HUES6 (cell line): ENCODE measurements around the gene CBX4.

Experiments
- H3K27ac ChIP-seq: 2 replicates; pipeline ENCODE4 v1.7.0; 2013; ENCODE audit warnings: low read depth, mild to moderate bottlenecking, low read length, inconsistent platforms
- H3K27me3 ChIP-seq: 2 replicates; pipeline ENCODE4 v1.6.1; 2013; ENCODE audit warnings: low read length; ENCODE audit not compliant: control insufficient read depth, insufficient read depth
- H3K36me3 ChIP-seq: 2 replicates; pipeline ENCODE4 v1.6.1; 2013; ENCODE audit warnings: low read length; ENCODE audit not compliant: control insufficient read depth, insufficient read depth
- H3K4me1 ChIP-seq: 2 replicates; pipeline ENCODE4 v1.6.1; 2013; ENCODE audit warnings: low read length; ENCODE audit not compliant: control insufficient read depth, insufficient read depth
- H3K4me3 ChIP-seq: 2 replicates; pipeline ENCODE4 v1.5.1; 2013; ENCODE audit warnings: low read depth, low read length
- H3K9ac ChIP-seq: one replicate; pipeline ENCODE4 v1.6.1; 2013; ENCODE audit warnings: mild to moderate bottlenecking, low read length
- H3K9me3 ChIP-seq: 2 replicates; pipeline ENCODE4 v1.6.1; 2013; ENCODE audit warnings: low read depth, low read length; ENCODE audit not compliant: control insufficient read depth, insufficient read depth

Gene CBX4

DNA sequence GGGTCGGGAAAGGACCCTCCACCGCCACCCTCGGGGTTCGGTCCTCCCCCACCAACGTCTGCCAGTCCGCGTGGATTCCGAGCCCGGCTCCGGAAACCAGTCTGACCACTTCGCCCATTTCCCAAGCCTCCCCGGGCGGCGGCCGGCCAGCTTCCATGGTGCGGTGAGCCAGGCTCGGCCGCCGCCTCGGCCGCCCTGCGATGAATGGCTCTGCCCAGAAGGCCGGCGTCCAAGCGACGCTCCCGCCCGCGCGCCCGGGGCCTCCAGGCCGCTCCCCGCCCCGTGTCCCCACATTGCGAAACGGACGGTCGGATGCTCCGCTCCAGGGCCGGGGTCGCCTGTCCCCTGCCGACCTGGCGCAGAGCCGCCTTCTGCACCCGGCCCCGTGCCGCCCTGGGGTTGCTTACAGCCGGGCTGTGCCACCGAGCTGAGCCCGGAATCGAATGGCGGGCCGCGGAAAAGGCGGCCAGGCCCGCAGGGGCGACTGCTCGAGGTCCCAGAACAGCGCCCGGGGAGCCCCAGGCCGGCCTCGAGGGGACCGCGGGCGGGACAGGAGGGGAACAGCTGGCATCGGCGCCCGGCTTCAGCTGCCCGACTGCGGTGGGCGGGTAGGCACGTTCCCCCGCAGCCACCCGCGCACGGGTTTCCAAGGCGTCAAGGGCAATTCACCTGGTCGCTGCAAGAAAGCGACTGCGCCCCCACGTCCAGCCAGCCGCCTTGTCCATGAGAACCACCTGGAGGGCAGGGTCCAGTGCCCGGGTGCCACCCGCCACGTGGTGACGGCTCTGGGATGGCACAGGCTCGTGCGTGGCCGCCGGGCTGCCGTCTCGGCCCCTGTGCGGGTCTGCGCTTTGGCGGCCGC, 24.0 kb downstream of the CBX4 start:
- Histone ChIP-seq H3K4me1 (peaks cover 24% of the 10 kb centered on the region), H3K27me3 (peaks cover 95% of the 10 kb centered on the region), H3K9ac (no peak overlapping the region), H3K9me3 (no peaks in the 10 kb centered on the region), H3K27ac (no peak overlapping the region), H3K36me3 (no peaks in the 10 kb centered on the region), H3K4me3 (peak overlapping the region; percentile 42)

DNA sequence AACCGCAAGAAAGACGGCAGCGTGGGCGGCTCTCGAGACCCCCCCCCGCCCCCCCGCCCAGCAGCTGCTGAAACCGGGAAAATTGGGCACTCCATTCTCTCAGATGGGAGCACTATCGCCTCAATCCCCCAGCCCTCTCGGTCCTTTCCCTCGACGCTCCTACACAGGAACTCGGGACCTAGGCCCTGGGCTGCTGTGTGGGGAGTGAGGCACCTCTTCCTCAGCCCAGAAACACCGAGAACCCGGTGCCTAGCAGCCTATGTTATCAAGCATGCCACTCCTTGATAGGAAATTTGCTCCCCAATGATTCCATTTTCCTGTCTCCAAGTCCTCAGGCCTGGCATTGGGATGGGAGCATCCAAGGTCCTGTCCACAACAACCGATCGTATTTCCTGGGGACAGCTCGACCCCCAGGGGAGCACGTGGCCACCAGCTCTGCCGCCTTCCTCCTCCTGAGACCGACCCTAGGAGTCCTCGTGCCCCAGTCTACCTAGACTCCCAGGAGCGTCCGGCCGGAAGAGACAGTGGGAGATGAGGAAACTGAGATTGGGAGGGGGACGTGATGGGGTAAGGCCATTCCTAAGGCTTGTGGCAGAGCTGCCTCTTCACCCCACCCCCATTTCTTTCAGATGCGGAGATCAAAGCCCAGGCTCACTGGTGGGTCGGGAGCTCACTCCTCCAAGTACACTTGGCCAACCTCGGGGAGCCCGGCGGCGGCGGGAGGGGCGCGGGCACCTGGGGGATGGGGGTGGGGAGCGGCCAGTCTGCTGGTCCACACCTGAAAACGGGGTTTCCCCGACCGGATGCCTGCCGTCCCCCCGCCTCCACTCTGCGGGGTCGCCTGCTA, 24.9 kb downstream of the CBX4 start:
- Histone ChIP-seq H3K9ac (no peak overlapping the region), H3K9me3 (no peaks in the 10 kb centered on the region), H3K4me3 (peak overlapping the region; percentile 42), H3K27me3 (peaks cover 92% of the 10 kb centered on the region), H3K27ac (no peak overlapping the region), H3K4me1 (peaks cover 27% of the 10 kb centered on the region), H3K36me3 (no peaks in the 10 kb centered on the region)

GRCh38 chr17:79813297-79814126, 25.7 kb downstream of the CBX4 start:
- Histone ChIP-seq H3K36me3 (no peaks in the 10 kb centered on the region), H3K27me3 (peaks cover 92% of the 10 kb centered on the region), H3K4me3 (no peak overlapping the region), H3K27ac (no peak overlapping the region), H3K9ac (no peak overlapping the region), H3K4me1 (peaks cover 33% of the 10 kb centered on the region), H3K9me3 (no peaks in the 10 kb centered on the region)

- Histone ChIP-seq H3K9me3 (no peaks in the 10 kb centered on the region), H3K36me3 (no peaks in the 10 kb centered on the region), H3K27me3 (peaks cover 92% of the 10 kb centered on the region), H3K4me3 (peak overlapping the region; percentile 51), H3K9ac (no peak overlapping the region), H3K27ac (no peak overlapping the region), H3K4me1 (peaks cover 33% of the 10 kb centered on the region)
Observed at GRCh38 chr17:79812353-79813258, 26.6 kb downstream of the CBX4 start.

- no peaks in the 10 kb centered on the region for H3K9me3 ChIP-seq
- H3K9ac ChIP-seq = peak overlapping the region; percentile 18
- no peak overlapping the region for H3K27ac ChIP-seq
- peaks cover 33% of the 10 kb centered on the region for H3K4me1 ChIP-seq
- peak overlapping the region; percentile 42 for H3K4me3 ChIP-seq
- H3K27me3 ChIP-seq = peaks cover 92% of the 10 kb centered on the region
- H3K36me3 ChIP-seq = no peaks in the 10 kb centered on the region
Observed at GRCh38 chr17:79811868-79812352, 27.3 kb downstream of the CBX4 start.

DNA sequence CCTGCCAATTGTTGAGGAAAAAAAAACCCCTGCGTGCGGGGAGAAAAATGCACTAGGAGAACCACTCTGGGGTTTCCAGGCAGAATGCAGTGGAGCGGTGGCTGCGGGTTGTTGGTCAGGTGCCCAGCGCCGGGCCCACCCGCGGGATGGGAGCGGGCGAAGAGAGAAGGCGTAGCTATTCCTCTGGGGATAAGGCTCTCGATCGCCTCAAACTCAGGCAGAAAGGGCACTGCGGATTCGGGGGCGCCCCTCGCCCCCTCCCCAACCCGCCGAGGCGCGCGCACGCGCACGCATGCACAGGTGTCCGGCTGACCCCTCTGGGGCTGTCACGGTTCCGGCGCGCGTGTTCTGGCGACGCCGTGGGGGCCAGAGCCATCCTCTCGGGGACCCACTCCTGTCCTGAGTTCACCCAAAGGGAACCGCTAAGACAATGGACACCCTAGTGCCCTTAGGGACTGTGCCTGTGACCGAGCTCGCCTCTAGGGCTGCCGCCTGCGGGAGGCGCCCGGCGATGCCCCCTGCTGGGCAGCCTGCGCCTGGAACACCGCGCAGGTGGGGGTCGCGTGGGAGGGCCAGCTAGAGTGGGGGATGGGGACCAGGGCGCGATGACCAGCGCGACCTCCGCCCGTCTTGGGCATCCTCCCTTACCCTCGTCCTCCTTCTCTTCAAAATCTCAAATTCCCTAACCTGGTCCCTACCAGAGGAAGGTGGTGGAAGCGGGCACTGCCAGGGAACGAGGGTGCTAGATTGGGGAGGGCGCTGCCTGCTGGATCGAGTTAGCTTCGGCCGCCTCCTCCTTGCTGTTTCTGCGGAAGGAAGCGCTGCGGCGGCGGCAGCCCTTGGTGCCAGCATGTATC, 28.0 kb downstream of the CBX4 start:
- peaks cover 92% of the 10 kb centered on the region for H3K27me3 ChIP-seq
- no peaks in the 10 kb centered on the region for H3K9me3 ChIP-seq
- peaks cover 37% of the 10 kb centered on the region for H3K4me1 ChIP-seq

GRCh38 chr17:79810130-79811010, 28.9 kb downstream of the CBX4 start:
- H3K36me3 ChIP-seq = no peaks in the 10 kb centered on the region
- peak overlapping the region; percentile 69 for H3K9ac ChIP-seq
- H3K27ac ChIP-seq = no peak overlapping the region
- peaks cover 92% of the 10 kb centered on the region for H3K27me3 ChIP-seq
- H3K4me1 ChIP-seq = peaks cover 40% of the 10 kb centered on the region
- peak overlapping the region; percentile 42 for H3K4me3 ChIP-seq
- H3K9me3 ChIP-seq = no peaks in the 10 kb centered on the region

More for the DNA sequence above, 28.0 kb downstream of the CBX4 start:
- Histone ChIP-seq H3K4me3 (peak overlapping the region; percentile 42), H3K36me3 (no peaks in the 10 kb centered on the region), H3K9ac (peak overlapping the region; percentile 18), H3K27ac (no peak overlapping the region)

DNA sequence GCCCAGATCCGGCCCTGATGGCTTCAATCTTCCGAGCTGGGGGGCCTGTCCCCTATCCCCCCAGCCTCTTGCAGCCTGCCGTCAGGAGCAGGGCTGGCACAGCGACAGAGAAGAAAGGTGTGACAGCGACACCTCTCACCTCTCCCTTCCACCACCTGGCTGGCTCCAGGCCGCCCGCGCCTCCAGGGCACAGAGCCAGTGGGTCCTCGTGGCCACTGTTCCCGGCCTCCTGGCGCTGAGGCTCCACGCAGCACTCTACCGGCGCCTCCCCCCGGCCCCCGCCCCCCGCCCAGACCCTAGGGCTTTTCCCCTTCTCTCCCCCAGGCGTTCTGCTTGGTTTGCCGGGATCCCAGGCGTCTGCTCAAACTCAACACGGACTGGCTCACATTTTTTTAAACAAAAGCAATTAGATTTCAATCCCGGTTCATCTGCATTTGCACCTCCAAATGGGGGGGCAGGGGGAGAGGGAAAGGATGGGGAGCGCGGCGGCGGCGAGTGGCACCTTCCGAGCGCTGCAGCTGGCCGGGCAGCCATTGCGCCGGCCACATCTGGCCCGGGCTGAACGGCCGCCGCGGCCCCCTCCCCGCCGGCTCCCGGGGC, 29.6 kb downstream of the CBX4 start:
- Histone ChIP-seq H3K4me1 (peaks cover 42% of the 10 kb centered on the region), H3K4me3 (peak overlapping the region; percentile 33), H3K9ac (peak overlapping the region; percentile 56), H3K9me3 (no peaks in the 10 kb centered on the region), H3K36me3 (no peaks in the 10 kb centered on the region), H3K27me3 (peaks cover 92% of the 10 kb centered on the region), H3K27ac (no peak overlapping the region)
